NCI-H2196 treated with DMSO at 0.1 percent for 48 hours (cell line): ENCODE measurements around the gene PRDX5.
"Not testable (repeated sequence)": the region's sequence is repeated elsewhere in the genome, so short reads cannot be mapped to it uniquely, and the experiment has no call there.

Experiments used
- DNase-seq: peaks from one replicate; lab custom pipeline; 2025; ENCODE audit not compliant: unreplicated experiment; lab: John Stamatoyannopoulos, UW

The PRDX5 gene

DNA sequence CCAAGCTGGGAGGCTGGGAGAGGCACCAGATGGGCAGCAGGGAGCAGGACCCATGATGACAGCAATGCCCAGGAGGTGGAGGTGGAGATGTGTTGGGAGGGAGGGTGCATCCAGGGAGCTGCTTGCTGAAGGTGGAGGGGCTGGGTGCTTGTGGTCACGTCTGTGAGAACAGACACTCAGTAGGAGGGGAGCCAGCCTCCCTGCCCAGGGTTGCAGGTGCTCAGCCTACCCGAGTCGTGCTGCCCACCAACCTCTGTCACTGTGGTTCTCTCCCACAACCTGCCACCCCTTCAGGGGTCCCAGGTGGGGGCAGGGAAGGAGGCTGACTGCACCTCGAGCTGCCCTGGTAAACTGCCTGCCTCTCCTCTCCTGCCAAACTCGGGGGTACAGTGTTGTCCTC is 5.5 kb downstream of the PRDX5 start:
- DNase-seq: no peak

DNA sequence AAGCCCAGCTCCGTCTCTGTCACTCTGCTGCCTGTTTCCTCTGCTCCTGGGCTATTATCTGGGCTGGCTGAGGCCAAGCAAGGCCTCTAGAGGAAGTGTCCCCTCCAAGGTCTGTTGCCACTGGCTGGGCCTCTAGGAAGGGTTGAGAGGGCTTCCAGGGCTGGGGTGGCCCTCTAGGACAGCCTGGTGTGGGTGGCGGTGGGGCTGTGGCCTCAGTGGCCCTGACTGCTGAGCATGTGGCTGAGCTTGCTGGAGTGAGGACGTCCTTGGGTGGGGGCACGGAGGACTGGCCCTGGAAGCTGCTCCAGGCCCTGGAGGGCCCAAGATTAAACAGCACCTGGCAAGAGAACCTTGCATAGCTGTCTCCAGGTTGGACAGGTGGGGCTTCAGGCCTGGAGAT is 6.1 kb downstream of the PRDX5 start:
- not testable (repeated sequence) for DNase-seq

DNA sequence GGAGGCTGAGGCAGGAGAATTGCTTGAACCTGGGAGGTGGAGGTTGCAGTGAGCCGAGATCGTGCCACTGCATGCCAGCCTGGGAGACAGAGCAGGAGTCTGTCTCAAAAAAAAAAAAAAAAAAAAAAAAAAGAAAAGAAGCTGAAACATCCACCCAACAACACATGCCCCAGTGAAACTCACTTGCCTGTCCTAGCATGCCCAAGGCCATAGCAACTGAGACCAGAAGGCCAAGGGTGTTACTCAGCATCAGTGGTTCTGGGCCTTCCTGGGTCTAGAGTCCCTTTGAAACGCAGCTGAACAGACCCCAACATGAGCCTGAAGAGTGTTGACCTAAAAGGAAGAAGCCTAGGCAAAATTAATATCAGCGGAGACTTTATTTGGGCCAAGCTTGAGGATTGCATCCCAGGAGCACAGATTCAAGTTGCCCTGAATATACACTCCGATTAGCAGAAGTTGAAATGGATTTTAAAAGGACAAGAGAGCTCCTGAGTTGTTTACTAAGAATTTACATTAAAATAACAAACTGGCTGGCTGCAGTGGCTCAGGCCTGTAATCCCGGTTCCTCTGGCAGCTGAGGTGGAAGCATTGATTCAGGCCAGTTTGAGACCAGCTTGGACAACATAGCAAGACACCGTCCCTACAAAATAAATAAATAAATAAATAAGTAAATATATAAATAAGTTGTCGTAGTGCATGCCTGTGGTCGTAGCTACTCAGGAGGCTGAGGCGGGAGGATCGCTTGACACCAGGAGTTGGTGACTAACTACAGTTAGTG is 7.0 kb downstream of the PRDX5 start:
- no peak for DNase-seq

DNA sequence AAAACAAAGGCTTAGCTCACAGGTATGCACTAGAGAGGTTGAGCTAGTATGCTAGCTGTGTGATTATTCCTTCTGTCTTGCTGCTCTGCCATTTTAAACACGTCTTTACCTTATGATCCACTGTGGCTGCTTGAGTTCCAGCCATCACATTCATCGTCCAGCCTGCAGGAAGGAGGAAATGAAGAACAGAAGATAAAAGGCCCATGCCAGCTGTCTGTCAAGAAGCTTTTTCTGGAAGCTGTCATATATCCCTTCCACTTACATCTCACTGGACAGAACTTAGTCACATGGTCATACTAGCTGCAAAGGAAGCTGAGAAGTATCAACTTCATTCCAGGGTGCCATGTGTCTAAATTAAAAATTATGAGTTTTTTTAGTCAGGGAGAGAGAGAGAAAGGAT is 9.5 kb downstream of the PRDX5 start:
- no peak for DNase-seq

DNA sequence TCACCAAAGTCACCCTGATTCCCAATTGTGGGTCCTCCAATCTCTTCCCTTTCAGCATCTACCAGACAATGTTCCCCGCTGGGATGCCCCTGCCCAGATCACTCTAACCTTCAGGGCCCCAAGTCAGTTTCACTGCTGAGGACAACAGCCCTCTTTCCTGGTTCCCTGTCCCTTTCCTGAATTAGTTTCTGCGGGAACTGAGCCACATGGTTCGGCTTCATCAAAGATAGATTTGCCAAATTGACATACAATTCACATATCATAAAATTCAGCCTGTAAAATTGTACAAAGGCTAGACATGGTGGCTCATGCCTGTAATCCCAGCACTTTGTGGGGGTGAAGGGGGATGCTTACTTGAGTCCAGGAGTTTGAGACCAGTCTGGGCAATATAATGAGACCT is 10.1 kb downstream of the PRDX5 start:
- no peak for DNase-seq

DNA sequence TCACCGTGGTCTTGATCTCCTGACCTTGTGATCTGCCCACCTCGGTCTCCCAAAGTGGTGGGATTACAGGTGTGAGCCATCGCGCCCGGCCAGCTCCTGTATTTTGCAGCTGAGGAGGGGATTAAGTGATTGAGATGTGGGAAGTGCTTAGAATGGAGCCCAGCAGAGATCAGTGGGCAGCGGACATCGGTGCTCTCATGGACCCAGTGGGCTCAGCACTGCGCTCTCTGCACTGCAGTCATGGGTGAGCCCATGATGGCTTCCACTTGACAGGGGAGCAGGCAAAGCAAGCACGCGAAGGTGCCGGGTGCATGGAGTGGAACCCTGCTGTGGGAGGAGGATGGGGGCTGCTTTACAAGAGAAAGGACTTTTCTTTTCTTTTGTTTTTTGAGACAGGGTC is 13.0 kb downstream of the PRDX5 start:
- no peak for DNase-seq

DNA sequence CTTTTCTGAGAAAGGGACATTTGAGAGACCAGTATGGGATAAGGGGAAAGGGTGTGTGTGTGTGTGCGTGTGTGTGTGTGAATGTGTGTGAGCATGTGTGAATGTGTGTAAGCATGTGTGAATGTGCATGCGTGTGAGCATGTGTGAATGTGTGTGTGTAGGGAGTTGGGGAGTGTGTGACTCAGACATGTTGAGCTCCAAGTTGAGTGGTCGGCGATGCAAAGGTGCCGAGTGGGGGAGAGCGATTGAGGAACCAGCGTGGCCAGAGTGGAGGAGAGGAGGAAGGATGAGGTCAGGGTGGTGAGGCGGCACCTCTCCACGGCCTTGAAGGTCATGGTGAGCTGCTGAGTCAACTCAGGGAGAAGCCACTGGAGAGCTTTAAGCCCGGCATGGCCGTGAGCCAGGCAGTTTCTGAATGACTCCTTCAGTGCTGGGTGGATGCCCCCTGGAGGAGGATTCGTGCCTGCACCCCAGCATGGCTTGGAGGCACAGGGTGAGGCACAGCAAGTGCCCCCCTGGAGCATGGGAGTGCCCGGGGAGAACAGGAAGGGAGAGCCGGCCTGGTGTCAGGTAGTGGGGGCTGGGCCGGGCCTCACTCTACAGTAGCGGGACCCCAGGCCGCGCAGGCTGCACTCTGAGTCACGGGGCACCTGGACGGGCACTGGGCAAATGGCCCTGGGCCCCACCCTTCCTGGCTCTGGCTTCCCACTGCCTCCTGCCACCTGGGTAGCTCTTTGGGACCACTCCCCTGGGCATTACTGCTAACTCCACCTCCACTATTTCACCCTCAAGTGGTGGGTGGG is 13.8 kb downstream of the PRDX5 start:
- peak; percentile 59 for DNase-seq

DNA sequence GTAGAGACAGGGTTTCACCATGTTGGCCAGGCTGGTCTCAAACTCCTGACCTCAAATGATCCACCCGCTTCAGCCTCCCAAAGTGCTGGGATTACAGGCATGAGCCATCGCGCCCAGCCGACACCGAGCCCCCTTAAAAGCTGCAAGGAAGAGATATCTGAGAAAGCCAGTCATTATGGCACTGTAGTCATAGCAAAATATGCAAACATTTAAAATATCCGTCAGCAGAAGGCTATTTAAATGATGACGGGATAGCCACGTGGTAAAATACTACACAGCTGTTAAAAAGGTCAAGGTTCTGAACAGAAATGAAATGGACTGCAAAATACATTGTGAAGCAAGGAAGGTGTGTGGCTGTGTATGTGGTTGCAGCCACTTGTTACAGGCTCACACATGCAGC is 15.6 kb downstream of the PRDX5 start:
- DNase-seq: no peak

DNA sequence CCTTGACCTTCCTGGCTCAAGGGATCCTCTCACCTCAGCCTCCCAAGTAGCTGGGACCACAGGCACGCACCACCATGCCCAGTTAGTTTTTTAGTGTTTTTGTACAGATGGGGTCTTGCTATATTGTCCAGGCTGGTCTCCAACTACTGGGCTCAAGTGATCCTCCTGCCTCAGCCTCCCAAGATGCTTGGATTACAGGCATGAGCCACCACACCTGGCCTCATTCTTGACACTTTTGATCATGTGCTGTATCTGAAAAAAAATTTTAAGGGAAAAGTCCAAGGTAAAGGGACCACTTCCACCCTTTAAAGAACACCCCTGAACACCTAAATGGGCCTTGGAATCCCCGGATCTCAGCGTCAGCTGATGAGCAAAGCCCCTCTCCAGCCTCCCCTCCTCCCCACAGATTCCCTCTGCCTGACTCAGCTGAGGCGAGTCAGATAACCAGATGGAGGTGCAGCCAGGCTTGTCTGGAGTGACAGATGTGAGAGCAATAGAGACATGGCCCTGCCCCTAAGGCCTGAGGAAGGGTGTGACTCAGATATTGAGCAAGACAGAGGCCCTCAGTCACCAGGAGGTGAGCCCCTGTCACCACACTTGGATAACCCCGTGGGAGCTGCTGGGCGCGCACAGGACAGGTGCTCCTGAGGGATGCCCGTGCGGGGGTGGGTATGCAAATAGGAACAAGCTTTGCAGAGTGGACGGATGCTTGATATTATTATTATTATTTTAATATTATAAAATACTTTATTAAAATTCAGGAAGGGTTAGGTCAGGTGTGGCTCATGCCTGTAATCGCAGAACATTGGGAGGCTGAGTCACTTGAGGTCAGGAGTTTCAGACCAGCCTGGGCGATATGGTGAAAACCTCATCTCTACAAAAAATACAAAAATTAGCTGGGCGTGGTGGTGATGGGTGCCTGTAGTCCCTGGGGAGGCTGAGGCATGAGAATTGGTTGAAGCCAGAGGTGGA is 17.1 kb downstream of the PRDX5 start:
- DNase-seq: peak; percentile 70

DNA sequence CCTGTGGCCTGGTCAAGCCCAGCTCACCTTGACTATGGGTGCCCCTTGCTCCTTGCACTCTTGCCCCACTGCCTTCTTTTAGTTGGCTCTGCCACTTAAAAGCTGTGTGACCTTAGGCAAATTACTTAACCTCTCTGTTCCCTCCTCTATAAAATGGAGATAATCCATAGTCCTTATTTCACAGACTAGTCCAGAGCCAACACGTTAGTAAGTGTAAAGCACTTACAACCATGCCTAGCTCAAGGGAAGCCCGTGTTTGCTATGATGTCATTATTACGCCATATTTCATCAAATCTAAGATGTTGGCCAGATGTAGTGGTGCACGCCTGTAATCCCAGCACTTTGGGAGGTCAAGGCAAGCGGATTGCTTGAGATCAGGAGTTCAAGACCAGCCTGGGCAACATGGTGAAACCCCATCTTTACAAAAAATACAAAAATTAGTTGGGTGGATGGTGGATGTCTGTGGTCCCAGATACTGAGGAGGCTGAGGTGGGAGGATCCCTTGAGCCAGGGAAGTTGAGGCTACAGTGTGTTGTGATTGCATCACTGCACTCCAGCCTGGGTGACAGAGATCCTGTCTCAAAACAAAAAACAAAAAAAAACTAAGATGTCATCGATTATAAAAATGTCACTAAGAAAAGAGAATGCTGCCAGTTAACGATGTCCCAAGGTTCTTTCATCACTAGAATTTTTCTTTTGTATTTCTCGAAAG is 19.8 kb downstream of the PRDX5 start:
- no peak for DNase-seq

DNA sequence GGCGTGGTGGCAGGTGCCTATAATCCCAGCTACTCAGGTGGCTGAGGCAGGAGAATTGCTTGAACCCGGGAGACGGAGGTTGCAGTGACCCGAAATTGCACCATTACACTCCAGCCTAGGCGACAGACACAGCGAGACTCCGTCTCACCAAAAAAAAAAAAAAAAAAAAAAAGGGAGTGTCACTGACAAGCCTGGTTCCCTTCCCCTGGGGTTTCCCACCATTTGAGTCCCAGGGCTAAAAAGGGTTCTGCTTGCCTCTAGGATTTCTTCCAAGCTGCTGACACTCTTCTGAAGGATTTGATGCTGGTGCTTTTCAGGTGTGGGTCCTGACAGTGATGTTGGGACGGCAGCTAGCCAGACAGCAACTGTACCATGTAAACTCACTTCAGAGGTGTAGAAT is 20.8 kb downstream of the PRDX5 start:
- no peak for DNase-seq

DNA sequence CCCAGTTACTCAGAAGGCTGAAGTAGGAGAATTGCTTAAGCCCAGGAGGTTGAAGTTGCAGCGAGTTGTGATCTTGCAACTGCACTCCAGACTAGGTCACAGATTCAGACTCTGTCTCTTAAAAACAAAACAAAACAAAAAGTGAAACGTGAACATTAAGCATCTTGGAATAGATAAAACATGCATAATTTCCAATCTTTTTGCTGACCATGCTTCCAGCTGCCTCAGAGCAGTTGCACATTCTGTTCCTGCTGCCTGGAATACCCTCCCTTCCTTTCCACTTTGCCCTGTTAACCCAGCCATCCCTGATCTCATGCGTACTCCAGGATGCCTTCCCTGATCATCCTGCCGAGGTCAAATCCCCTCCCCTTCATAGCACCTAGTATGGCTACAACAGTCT is 21.4 kb downstream of the PRDX5 start:
- DNase-seq: no peak

DNA sequence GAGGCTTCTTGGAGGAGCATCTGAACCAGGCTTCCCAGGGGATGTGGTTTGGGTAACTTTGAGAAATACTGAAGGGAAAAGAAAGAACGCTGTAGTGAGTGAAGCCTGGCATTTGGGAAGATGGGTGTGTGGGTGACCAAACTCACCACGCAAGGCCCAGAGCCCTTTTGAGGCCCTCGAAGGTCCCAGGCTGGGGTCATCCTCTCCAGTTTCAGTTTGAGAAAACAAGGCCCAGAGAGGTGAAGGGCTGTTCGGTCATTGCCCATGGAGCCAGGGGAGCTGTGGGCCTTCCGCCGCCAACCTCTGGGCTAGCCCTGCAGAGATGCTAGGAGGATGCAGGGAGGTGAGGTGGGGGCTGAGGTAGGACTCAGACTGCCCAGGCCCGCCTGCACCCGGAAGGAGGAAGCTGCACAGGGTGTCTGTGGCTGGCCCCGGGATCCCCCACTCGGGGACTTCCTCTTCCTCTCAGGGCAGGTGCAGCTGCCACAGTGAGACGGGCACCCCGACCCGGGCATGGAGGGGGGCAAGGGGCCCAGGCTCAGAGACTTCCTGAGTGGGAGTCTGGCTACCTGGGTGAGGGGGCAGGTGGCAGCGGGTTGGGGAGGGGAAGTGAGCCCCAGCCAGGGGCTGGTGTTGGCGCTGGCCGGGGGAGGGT is 22.0 kb downstream of the PRDX5 start, which contains the start of gene CCDC88B:
Gene CCDC88B, plus strand, starts transcription at position 451 of the 655 bp plus-strand sequence. Its CDS starts 63 bp downstream, at position 514.
- DNase-seq: no peak

DNA sequence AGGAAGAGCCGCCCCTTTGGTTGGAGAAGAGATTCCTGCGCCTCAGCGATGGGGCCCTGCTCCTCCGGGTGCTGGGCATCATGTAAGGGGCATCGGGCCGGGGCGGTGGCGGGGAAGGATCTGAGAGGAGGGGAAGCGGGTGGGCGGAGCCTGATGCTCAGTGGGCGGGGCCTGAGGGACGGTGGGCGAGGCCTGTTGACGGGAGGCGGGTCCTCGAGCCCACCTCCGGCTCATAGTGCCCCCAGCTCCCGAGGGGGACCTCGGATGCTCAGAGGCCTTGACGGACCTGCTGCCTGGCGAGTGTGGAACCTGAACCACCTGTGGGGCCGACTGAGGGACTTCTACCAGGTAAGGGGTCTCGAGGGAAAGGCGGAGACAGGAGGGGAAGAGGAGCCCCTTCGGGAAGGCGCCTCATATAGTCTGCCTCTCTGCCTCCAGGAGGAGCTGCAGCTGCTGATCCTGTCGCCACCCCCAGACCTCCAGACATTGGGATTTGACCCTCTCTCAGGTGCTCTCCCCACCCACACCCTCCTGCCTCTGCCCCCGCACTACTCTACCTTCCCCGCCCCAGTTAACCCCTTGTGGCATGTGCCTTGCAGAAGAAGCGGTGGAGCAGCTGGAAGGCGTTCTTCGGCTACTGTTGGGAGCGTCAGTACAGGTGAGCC is 22.9 kb downstream of the PRDX5 start:
- DNase-seq: no peak

DNA sequence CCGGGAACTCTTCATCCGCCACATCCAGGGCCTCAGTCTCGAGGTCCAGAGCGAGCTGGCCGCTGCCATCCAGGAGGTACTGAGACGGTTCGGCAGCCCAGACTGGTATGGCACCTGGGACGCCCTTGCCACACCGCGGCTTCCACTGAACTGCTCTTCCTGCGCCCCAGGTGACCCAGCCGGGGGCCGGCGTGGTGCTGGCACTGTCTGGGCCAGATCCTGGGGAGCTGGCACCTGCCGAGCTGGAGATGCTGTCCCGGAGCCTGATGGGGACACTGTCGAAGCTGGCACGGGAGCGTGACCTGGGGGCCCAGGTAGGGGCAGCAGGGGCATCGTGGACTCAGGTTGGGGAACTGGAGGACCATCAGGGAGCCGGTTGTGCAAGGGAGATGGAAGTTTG is 23.5 kb downstream of the PRDX5 start:
- no peak for DNase-seq

DNA sequence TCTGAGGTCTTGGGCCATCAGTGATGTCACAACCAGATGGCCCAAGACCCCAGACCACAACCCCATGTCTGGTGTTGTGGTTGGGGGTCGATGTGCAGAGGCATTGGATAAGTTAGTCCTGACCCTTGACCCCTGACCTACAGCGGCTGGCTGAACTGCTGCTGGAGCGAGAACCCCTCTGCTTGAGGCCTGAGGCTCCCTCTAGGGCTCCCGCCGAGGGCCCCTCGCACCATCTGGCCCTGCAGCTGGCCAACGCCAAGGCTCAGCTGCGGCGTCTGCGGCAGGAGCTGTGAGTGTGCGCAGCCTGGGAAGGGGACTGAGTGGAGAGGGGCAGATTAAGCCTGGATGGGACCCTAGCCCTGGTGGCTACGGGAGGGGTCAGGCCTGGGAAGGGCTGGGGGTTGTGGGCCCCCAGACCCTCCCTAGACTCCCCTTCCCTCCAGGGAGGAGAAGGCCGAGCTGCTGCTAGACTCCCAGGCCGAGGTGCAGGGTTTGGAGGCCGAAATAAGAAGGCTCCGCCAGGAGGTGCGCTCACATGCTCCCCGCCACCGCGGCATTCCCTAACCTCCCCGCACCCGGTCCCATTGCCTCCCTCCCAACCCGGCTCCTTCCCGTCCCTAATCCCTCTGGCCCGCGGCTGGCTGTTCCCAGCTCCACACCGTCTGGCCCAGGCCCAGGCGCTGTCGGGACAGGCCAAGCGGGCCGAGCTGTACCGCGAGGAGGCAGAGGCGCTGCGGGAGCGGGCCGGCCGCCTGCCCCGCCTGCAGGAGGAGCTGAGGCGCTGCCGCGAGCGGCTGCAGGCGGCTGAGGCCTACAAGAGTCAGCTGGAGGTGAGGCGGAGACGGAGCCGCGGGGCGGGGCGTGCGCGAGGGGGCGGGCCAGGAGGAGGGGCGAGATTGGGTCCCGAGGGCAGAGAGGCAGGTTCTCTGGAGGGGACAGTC is 24.2 kb downstream of the PRDX5 start:
- peak; percentile 80 for DNase-seq

DNA sequence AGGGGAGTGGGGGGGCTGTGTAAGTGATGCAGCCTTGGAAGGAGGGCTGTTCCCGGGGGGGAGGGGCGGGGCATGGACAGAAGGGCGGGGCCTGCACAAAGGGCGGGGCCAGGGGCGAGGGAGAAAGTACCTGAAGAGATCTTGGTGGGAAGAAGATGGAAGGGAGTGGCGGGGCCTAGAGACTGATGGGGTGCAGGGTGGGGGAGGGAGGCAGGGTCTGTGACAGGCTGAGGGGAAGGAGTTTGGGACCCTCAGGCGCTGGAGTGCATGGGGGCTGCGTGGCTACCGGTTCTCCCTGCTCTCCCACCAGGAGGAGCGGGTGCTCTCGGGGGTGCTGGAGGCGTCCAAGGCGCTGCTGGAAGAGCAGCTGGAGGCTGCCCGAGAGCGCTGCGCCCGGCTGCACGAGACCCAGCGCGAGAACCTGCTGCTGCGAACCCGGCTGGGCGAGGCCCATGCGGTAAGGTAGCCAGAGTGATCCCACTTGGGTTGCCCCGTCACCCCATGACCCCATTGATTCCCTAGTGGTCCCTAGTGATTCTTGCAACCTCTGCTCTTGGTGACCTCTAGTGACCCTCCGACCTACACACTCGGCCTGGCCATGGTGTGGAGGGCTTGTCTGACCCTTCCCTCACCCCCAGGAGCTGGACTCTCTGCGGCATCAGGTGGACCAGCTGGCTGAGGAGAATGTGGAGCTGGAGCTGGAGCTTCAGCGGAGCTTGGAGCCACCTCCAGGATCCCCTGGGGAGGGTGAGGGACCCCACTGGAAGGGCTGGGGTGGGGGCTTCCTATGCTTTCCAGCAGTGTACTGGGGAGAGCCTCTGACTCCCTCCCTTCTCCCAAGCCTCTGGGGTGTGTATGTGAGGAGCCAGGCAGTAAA is 25.2 kb downstream of the PRDX5 start:
- DNase-seq: no peak
